HG03139 (cell line): ENCODE measurements around the gene SC5D.

Experiments used
- ATAC-seq: cut with Tn5 transposase; IDR thresholded peaks from one replicate; pipeline ENCODE4 v1.9.1; 2021; ENCODE audit not compliant: unreplicated experiment

SC5D gene

DNA sequence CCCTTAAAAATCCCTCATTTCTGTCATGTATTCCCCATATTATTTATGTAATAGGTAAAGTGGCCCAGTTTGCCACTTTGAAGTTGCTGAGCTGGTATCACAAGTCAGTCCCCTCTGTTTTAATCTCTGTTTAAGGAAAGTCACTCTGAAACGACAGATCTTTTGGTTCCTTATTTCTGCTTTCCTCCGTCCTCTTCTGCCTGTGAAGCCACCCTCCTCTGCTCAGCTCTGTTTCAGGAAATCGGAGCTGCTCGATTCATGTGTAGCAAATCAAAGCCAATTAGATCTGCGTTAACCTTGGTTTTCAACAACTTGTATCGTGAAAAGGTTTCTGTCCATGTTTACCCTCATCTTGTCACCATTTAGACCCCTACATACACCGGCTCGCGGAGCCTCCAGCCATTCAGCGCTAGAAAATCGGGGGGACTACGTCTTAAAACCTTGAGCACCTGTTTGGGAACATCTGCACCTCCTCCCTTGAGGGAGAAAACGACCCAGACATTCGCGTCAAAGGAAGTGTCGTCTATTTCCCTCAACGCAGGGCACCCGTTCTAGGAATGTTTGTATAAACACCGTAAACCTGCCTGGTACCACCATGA is 576 bp upstream of the SC5D start:
- peak; percentile 19 for ATAC-seq

DNA sequence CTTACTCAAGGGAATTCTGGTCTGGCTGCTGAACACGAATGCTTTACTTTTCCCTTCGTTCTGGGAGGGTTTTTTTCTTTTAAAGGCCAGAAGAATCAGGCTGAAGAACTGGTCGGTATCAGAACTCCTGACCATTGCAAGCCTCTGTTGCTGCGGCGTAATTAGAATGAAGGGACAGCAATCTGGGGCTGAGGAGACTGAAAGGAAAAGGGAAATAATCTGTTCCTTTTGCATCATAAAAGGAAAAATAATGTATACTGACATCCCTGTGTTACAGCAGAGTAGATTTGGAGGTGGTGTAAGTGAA is 670 bp downstream of the SC5D start:
- no peak for ATAC-seq

DNA sequence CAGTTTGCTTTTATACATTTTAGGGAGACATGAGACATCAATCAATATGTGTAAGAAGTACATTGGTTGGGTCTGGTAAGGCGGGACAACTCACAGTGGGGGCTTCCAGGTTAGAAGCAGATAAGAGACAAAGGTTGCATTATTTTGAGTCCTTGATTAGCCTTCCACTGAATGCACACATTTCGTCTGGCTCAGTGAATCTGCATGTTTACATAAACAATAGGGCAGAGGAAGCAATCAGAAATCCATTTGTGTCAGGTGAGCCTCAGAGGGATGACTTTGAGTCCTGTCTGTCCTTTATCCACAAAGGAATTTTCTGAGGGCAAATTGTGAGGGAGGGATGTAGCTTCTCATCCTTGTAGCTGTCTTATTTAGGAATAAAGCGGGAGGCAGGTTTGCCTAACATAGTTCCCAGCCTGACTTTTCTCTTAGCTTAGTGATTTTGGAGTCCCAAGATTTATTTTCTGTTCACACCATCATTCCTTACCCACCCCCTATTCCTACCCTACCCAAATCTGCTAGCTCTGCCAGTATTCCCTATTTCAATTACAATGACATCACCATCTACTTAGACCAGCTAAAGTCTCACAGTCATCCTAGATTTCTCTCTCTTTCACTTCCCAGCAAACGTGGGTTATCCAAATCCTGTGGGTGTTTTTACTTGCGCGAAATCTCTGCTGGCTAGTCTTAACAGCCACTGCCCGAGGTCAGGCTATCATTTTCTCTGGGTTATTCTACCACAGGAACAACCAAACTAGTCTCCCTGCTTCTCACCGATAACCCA is 2.9 kb downstream of the SC5D start:
- ATAC-seq: no peak

DNA sequence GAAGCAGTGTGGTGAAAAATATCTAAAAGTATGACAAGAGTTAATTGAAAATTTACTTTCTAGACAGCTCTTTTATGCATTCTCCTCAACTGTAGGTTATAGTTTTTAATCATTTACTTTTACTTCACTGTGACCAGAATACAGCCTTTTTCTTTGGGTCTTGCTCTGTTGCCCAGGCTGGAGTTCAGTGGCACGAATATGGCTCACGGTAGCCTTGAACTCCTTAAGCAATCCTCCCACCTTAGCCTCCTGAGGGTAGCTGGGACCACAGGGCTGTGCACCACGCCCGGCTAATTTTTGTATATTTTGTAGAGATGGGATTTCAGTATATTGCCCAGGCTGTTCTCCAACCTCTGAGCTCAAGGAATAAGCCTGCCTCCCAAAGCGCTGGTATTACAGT is 5.3 kb downstream of the SC5D start:
- ATAC-seq: no peak

DNA sequence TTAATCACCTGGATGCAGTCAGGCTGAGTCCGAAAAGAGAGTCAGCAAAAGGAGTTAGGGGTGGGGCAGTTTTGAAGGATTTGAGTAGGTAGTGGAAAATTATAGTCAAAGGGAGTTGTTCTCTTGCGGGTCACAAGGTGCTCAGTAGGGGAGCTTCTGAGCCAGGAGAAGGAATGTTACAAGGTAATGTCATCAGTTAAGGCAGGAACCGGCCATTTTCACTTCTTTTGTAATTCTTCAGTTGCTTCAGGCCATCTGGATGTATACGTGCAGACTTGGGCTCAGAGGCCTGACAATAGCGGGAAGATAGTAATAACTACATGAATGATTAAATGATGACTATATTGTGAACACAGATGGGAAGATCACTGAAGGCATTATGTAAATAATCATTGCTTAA is 6.2 kb downstream of the SC5D start:
- ATAC-seq: no peak

DNA sequence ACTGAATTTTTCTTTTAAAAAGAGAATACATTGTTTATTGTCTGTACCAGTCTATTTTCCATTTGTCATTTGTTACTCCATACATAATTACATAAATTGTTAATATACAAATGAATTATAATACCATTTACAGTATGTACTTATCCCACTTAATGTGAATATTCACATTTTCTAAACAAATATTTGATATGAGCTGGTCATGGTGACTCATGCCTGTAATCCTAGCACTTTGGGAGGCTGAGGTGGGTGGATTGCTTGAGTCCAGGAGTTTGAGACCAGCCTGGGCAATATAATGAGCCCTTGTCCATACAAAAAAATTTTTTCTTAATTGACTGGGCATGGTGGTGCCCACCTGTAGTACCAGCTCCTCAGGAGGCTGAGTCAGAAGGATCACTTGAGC is 6.8 kb downstream of the SC5D start:
- no peak for ATAC-seq

DNA sequence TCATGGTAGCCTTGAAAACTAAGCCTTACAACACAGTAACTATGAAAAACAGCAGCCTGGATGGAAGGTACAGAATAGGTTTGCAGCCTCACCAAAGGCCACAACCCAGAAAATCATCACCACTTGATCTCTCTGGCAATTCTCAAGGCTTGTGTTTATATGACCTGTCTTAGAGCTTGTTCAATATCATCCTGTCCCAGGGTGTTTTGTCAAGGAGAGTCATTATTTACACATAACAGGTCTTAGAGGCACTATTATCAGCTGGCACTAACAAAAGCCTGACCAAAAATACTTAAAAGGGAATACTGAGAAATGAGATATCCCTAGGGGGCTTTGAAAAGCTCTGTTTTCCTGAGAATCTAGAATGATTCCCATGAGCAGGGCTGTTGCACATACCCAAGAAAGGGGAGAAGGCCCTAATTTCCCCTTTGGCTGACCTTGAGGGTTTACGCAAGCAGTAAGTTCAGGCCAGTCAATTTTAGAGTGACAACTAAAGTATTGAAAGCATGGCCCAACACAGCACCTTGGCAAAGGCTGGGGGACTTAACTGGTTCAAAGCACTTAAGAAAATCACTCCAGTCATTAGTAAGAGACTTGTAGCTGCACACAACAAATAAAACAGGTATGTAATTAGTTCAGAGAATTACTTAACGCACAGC is 7.9 kb downstream of the SC5D start:
- no peak for ATAC-seq

DNA sequence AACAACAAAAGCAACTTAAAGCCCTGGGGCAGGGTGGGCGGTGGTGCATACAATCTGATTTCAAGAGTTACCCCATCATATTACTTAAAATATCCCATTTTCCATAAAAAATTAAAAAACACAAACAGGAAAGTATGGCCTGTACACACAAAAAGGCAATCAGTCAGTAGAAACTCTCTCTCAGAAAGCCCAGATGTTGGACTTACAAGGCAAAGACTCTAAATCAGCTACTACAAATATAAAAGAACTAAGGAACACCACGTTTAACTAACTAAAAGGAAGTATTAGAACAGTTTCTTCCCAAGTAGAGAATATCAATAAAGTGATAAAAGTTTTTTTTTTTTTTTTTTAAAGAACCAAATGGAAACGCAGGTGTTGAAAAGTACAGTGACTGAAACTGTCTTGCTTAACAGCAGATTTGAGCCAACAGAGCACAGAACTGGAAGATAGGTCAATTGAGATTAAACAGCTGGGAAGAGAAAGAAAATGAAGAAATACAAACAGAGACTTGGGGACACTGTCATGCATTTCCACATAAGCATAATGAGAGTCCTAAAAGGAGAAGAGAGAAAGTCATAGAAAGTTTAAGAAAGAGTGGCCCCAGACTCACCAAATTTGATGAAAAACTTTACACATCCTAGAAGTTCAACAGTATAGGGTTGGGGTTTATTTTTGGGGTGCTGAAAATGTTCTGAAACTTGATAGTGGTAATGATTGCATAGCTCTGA is 8.6 kb downstream of the SC5D start:
- ATAC-seq: no peak

DNA sequence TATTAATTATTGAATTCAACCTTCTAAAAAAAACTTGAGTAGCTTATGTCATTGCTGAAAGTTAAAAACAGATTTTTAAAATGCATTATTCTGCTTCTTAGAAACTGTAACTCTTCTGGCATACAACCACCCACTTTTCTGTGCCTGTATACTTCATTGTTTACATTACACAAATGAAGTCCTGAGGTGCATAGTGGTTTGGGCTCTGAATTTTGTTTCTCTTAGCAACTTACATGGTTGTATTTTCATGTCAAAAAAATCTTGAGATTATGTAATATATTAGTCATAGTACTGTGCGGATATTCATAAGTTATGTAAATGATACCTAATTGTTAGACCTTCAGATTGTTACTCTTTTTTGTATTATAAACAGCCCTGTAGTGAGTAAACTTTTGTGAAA is 12.2 kb downstream of the SC5D start:
- ATAC-seq: no peak

DNA sequence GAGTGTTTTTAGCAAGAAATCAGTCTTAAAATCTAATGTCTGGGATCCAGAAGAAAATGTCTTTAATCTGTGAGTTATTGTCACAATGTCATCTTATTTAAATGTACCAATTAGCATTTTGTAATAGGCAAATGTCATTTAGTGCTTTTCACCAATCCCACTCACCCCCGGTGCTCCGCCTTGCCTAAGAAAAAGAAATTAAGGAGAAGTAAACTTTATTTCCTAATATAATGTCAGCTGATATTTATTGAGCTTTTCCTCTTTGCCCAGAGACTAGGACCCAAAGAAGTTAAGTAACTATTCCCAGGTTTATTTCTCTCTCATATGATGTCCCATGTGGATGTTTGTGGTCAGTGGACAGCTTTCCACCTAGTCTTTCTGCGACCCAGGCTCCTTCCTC is 16.2 kb downstream of the SC5D start:
- ATAC-seq: no peak

DNA sequence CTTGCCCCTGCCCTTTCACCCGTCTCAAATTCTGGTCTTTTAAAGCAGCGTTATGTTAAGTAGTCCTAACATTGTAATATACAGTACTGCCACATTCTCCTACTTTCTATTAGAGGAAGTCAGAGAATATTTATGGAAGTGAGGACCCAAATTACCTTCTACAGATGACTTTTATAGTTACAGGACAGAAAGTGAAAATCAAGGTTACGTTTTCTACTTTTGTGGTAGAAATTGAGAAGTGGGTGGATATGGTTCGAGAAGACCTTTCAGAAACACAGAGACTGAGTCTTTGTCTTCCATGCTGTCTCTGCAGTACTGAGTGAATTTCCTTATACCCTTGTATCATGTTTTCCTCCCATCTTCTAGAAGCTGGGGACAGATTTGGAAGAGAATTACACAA is 17.1 kb downstream of the SC5D start:
- ATAC-seq: peak; percentile 71

DNA sequence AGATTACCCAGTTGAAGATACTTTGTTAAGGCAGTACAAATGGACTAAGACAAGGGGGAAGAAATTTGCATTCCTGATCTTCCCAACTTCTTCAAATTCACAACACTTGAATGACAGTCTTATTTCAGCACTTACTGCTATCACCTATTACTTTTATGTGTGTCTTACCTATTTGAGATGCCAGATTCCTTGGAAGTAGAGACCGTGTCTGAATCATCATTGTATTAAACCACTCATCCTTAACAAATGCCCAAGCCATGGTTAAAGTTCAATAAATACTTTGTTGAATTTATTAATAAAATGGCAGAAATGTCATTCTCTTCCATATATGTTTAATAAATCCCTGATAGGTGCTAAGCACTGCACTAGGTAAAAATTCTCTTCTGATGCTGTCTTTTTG is 18.3 kb downstream of the SC5D start:
- ATAC-seq: no peak

DNA sequence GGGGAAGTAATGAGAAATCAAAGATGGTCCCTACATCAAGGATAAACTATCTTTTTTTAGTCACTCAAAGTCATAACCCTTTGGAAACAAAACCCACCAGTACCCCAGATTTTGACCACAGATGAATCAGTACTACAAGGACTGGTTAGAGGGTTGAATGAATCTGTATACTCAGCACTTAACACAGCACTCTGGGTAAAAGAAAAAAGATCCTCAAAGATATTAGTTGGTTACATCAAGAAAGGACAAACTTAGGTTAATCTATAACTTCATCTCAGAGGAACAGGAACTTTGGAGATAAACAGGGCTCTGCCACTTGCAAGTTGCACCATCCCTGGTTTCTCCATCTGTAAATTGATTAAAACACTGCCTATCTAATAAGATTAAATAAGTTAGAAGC is 18.8 kb downstream of the SC5D start:
- ATAC-seq: no peak

DNA sequence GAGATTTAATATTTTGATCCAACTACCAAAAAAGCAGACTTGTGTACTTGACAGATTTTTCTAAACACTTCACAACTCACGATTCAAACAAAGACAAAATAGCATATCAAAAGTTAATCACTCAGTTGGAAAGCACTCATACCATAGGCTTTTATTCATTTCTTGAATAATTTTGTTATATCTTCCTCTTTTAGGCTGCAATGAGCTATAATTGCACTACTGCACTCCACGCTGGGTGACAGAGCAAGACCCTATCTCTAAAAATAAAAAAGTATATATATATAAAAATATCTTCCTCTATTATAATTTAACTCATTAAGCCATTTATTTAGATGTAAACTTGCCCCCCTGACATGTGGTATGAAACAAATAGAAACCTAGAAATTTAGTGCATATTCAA is 19.9 kb downstream of the SC5D start:
- no peak for ATAC-seq

DNA sequence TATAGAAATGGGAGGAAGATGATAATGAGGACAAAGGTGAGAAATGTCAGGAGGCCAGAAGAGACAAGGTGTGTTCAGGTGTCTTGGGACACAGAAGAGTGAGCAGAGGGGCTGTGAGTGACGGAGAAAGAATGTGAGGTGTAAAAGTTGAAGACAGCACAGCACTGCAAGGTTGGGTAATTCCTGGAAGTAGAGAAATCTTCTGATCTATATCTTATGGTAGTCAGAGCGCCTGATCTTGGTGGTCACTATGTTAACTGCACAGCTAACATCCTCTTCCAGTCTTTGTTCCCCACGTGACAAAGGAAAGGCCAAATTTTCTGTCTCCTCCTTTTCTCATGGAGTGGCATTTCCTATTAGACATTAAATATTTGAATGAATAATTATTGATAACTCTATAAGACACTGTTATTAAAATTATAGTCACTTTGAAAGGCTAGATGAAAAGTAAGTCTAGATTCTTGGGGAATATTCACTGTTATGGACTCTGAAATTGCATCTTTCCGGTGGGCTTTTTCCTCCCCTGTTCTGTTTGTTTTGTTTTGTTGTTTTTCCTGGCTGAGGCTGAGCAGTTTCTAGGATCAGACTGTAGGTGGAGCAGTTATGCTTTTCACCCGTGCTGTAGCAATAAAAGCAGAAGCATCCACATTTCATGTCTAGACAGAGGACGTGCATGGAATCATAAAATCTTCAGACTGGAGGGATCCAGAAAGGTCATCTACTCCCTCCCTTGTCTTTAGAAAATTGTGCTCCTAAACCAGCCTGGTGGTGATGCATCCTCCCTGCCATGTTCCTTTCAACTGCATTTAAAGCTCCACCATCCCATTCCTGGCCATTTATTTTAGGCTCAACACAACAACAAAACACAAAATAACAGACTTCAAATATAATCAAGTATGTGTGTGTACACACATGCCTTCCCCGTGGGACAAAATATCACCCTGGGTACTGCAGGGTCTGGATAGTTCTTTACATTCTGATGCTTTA is 26.6 kb downstream of the SC5D start:
- ATAC-seq: peak; percentile 69

DNA sequence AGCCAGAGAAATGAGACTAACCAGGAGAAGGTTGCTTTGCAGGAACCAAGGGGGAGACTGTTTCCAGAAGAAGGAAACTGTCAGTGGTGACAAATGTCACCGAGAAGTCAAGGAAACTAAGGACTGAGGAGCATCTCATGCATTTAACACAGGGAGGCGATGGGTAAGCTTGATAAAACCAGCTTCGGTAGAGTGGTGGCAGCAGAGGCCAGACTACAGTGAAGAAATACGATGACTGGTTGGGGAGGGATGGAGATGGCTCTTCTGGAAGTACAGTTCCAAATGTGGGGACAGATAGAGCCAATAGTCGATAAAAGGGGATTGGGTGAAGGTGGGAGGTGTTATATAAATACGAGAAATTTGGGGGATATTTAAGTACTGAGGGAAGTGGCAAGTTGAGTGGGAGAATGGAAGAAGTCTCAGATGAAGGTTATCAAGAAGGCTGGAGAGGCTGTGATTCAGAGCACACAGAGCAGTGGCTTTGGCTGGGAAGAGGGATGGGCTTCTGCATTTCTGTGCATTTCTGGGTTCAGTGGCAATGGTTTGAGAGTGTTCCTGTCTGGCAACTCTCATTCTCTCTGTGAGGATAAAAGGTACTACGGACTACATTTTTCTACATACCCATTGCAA is 29.2 kb downstream of the SC5D start:
- ATAC-seq: no peak

DNA sequence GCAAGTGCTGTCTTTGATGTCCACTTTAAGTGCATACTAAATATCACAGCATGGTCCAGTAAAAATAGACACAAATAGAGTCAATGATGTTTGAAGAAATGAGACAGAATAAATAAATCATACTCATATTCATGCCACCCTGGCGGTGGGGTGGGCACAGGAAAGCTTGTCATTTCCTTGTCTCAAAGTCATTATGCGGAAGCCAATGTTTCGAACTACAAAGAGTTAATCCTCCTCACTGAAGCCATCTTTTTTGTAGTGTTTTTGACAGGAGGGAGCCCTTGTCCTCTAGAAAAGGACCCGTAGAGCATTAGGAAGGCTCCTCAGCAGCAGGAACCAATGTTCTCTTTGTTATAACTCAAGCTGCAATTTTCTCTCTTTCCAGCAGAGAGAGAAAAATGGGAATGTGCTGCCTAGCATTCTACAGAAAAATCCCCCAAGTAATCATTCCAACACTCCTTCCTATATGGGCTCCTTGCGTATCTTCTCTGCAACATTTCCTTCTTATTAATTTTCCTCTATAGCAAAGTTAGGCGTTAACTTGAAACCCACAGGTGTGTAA is 30.6 kb downstream of the SC5D start:
- ATAC-seq: no peak

DNA sequence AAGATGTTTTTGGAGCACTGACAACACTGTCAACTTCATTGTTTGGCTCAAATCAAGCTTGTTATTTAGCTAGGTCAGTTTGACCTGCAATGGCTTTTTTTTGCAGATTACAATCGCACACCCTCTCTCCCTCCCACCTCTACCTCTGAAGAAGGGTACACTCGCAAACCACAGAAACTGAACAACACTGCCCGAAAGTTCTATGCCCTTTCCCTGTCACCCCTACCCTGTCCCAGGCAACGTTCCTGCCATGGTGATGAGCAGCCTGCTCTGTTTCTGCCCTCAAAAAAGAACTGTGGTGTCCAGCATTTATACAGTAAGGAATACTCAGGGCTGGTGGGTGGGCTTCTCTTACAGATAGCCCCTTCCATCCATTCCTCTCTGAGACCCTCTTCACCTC is 33.7 kb downstream of the SC5D start:
- ATAC-seq: no peak

DNA sequence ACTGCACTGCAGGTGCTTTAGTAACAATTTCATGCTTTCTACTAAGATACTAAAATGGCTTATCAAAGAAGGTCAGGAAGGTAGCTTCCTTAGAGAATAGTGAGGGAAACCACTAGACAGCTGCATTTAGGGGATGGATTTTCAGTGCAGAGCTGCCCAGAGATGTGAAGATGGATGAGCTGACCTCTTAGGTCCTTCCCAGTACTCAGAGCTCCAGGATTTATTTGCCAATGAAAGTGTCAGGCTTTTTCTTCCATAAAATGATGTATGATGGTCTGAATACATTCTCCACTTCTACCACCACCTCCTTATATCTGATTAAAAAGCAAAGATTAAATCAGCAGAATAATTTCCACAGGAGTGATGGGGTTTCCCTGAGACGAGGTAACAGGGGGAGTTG is 35.0 kb downstream of the SC5D start:
- ATAC-seq: no peak
